ENCODE results near the gene KDM2B. TPM values are rescaled to one million over a fixed set of nuclear protein-coding genes. Genes with fewer than 3 reads are reported as not detected.

The KDM2B gene
- total RNA-seq, 4 donors from 2014 or later, result 14.8 to 27.0 (median 16.7) TPM

- no peak for ATAC-seq (ENCODE audit: low FRiP score)
- no peak for DNase-seq (ENCODE audit: low spot score)
- no peak for TF ChIP-seq CTCF (IDR thresholded peaks at IDR 0.05)
Observed at GRCh38 chr12:121456551-121456950, 124.3 kb downstream of the KDM2B start.

- ATAC-seq (ENCODE audit: low FRiP score), result no peak
- TF ChIP-seq CTCF (IDR thresholded peaks at IDR 0.05), result no peak
- DNase-seq (ENCODE audit: low spot score), result no peak
Observed at GRCh38 chr12:121455766-121456420, 124.9 kb downstream of the KDM2B start.

GRCh38 chr12:121454921-121455320 lies 125.9 kb downstream of the KDM2B start:
- ATAC-seq (ENCODE audit: low FRiP score) (no peak), DNase-seq (ENCODE audit: low spot score) (no peak)
- no peak for TF ChIP-seq CTCF (IDR thresholded peaks at IDR 0.05)

- TF ChIP-seq CTCF (IDR thresholded peaks at IDR 0.05), result no peak
- ATAC-seq (ENCODE audit: low FRiP score) (no peak), DNase-seq (ENCODE audit: low spot score) (no peak)
Observed at GRCh38 chr12:121453629-121454028, 127.2 kb downstream of the KDM2B start.

- DNase-seq (ENCODE audit: low spot score) (no peak), ATAC-seq (ENCODE audit: low FRiP score) (no peak)
- TF ChIP-seq CTCF (IDR thresholded peaks at IDR 0.05), result no peak
Observed at GRCh38 chr12:121452985-121453360, 127.8 kb downstream of the KDM2B start.

GRCh38 chr12:121452340-121452984 lies 128.4 kb downstream of the KDM2B start:
- DNase-seq (ENCODE audit: low spot score) (no peak), ATAC-seq (ENCODE audit: low FRiP score) (peak; percentile 42)
- TF ChIP-seq CTCF (IDR thresholded peaks at IDR 0.05), result no peak

- ATAC-seq (ENCODE audit: low FRiP score) (no peak), DNase-seq (ENCODE audit: low spot score) (no peak)
- no peak for TF ChIP-seq CTCF (IDR thresholded peaks at IDR 0.05)
Observed at GRCh38 chr12:121451961-121452339, 128.9 kb downstream of the KDM2B start.

Measured in omental fat pad (tissue), 4 donors.